GM08714 (cell line): ENCODE measurements around the gene ZNF687.
"Not testable (repeated sequence)": the region's sequence is repeated elsewhere in the genome, so short reads cannot be mapped to it uniquely, and the experiment has no call there.

ENCODE experiments used
- H3K4me3 ChIP-seq: fragments of 200-500 bp; sonication (Bioruptor generic); 2 replicates; pipeline ENCODE4 v1.5.1; 2014; ENCODE audit warnings: mild to moderate bottlenecking, low read length, inconsistent platforms
- ZNF274 ChIP-seq: IDR thresholded peaks from 2 replicates; pipeline ENCODE4 v1.6.1; 2012; ENCODE audit warnings: mild to moderate bottlenecking, low read depth, low read length

ZNF687 gene

GRCh38 chr1:151266315-151266714, 15.8 kb upstream of the ZNF687 start:
- TF ChIP-seq ZNF274 = no peak
- no peak overlapping the region for H3K4me3 ChIP-seq

- H3K4me3 ChIP-seq = no peak overlapping the region
- no peak for TF ChIP-seq ZNF274
Measured at GRCh38 chr1:151266821-151267220, 15.3 kb upstream of the ZNF687 start.

- no peak for TF ChIP-seq ZNF274
- H3K4me3 ChIP-seq = no peak overlapping the region
Measured at GRCh38 chr1:151267760-151268159, 14.3 kb upstream of the ZNF687 start.

- H3K4me3 ChIP-seq = no peak overlapping the region
- no peak for TF ChIP-seq ZNF274
Measured at GRCh38 chr1:151273924-151274466, 8.1 kb upstream of the ZNF687 start.

- not testable (repeated sequence) for H3K4me3 ChIP-seq
Measured at GRCh38 chr1:151275341-151275740, 6.8 kb upstream of the ZNF687 start.

- H3K4me3 ChIP-seq = no peak overlapping the region
- no peak for TF ChIP-seq ZNF274
Measured at GRCh38 chr1:151277249-151277648, 4.8 kb upstream of the ZNF687 start.

- H3K4me3 ChIP-seq = peak overlapping the region; percentile 75
- TF ChIP-seq ZNF274 = no peak
Measured at GRCh38 chr1:151281225-151281968, 702 bp upstream of the ZNF687 start.

GRCh38 chr1:151282883-151283725, 1.0 kb downstream of the ZNF687 start:
- H3K4me3 ChIP-seq = peak overlapping the region; percentile 90
- TF ChIP-seq ZNF274 = no peak

GRCh38 chr1:151284013-151284577, 2.0 kb downstream of the ZNF687 start:
- no peak for TF ChIP-seq ZNF274
- H3K4me3 ChIP-seq = peak overlapping the region; percentile 90; the same call in 1 of the 2 replicates

- TF ChIP-seq ZNF274 = no peak
Measured at GRCh38 chr1:151286619-151287340, 4.7 kb downstream of the ZNF687 start.

GRCh38 chr1:151287341-151287699, 5.2 kb downstream of the ZNF687 start:
- TF ChIP-seq ZNF274 = no peak
- no peak overlapping the region for H3K4me3 ChIP-seq

More at GRCh38 chr1:151286619-151287340, 4.7 kb downstream of the ZNF687 start:
- H3K4me3 ChIP-seq = no peak overlapping the region

- no peak for TF ChIP-seq ZNF274
- no peak overlapping the region for H3K4me3 ChIP-seq
Measured at GRCh38 chr1:151287767-151288500, 5.8 kb downstream of the ZNF687 start.

- no peak for TF ChIP-seq ZNF274
- H3K4me3 ChIP-seq = no peak overlapping the region
Measured at GRCh38 chr1:151288502-151288901, 6.4 kb downstream of the ZNF687 start.
